GM18526 (cell line): ENCODE results near the gene XYLT1.

Experiments used
- POLR2A ChIP-seq: IDR thresholded peaks from 3 replicates; pipeline ENCODE4 v1.6.1; 2011; ENCODE audit not compliant: insufficient read length; ENCODE audit errors: extremely low read depth

Gene XYLT1

GRCh38 chr16:17241264-17241835 is 229.4 kb downstream of the XYLT1 start:
- TF ChIP-seq POLR2A, result no peak

- no peak for TF ChIP-seq POLR2A
Observed at GRCh38 chr16:17238285-17239028, 232.3 kb downstream of the XYLT1 start.

GRCh38 chr16:17237350-17237944 is 233.3 kb downstream of the XYLT1 start:
- TF ChIP-seq POLR2A, result no peak

- no peak for TF ChIP-seq POLR2A
Observed at GRCh38 chr16:17235147-17235815, 235.5 kb downstream of the XYLT1 start.

- no peak for TF ChIP-seq POLR2A
Observed at GRCh38 chr16:17233318-17234002, 237.3 kb downstream of the XYLT1 start.

- no peak for TF ChIP-seq POLR2A
Observed at GRCh38 chr16:17232487-17232886, 238.3 kb downstream of the XYLT1 start.

GRCh38 chr16:17231972-17232371 is 238.8 kb downstream of the XYLT1 start:
- no peak for TF ChIP-seq POLR2A

GRCh38 chr16:17230932-17231581 is 239.7 kb downstream of the XYLT1 start:
- TF ChIP-seq POLR2A, result no peak

- TF ChIP-seq POLR2A, result no peak
Observed at GRCh38 chr16:17229766-17230165, 241.0 kb downstream of the XYLT1 start.

GRCh38 chr16:17229131-17229530 is 241.6 kb downstream of the XYLT1 start:
- TF ChIP-seq POLR2A, result no peak

GRCh38 chr16:17228708-17229055 is 242.1 kb downstream of the XYLT1 start:
- no peak for TF ChIP-seq POLR2A

GRCh38 chr16:17228048-17228707 is 242.6 kb downstream of the XYLT1 start:
- TF ChIP-seq POLR2A, result no peak

GRCh38 chr16:17227278-17227677 is 243.5 kb downstream of the XYLT1 start:
- TF ChIP-seq POLR2A, result no peak

GRCh38 chr16:17225541-17225940 is 245.2 kb downstream of the XYLT1 start:
- TF ChIP-seq POLR2A, result no peak
